ENCODE data around the gene ARHGAP25. TPM values are rescaled to one million over a fixed set of nuclear protein-coding genes. Genes with fewer than 3 reads are reported as not detected.

ARHGAP25 gene
- total and polyA plus RNA-seq, 2 donors (not counting 3 experiments of a cell fraction or from before 2014, with no cell fraction given): 0.50 to 2.0 TPM

DNA sequence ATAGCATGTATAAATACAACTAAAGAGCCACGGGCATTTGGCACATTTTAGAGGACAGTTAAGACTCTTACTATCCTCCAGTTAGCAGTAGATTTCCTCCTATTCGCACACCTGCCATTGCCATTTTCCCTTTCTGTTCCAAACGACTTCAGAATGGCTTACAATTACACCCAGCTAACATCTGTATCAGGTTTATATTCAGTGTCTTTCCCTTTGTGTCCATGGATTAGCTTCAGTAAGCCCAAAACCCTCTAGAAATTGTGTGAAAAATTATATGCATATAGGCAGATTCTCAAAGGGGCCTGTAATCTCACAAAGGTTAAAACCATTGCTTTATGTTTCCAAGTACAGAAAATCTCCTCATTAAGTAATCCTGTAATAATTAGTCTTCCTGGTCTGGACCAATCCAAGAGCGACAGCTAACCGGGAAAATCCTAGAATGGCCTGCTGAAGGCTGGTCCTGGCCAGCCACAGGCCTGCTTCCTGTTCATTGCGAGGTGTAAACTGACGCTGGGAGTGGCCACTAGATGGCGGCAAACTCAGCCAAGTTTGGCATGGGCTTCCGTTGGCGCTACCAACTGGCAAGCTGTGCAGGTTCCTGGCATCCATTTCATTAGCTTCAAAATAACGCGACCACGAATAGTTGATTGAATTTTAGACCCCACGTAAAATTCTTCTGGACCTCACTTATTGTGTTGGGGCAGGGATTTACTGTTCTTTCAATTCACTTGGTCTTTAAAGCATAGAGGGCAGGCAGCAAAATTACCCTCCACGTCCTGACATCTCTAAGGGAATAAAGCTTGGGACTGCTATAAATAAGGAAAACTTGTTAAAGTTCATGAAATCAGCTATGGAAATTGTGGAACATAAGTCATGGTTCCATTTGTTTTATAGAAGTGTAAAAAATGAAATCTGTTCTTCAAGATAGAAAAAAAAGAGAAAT lies 17.1 kb downstream of the ARHGAP25 start:
- peaks cover 0 to 4% of the 10 kb centered on the region in 2 experiments for H3K27me3 ChIP-seq (ENCODE audit: control insufficient read depth in 2 of 2, insufficient read depth in 2 of 2, low read length in 2 of 2)
- BruUV-seq (replicated peaks): no TSS peak
- no peaks in the 10 kb centered on the region for H3K36me3 ChIP-seq (ENCODE audit: control insufficient read depth in 2 of 2, extremely low read depth in 1 of 2, insufficient read depth in 2 of 2, low read length in 2 of 2)
- H3K4me1 ChIP-seq (ENCODE audit: control insufficient read depth, extremely low read depth, insufficient read depth, low read length): peaks cover 7% of the 10 kb centered on the region
- no peaks in the 10 kb centered on the region for H3K79me2 ChIP-seq (ENCODE audit: control insufficient read depth, insufficient read depth, low read length)
- peak; percentile 91 for DNase-seq (ENCODE audit: low read depth, low spot score)
- H3K9me3 ChIP-seq (replicated peaks; ENCODE audit: control insufficient read depth, insufficient read depth, low read length): no peaks in the 10 kb centered on the region
- intact Hi-C loops (cut with micrococcal nuclease): loop anchor here (1.0 to 2.0 kb wide), 7 partner anchors 23 to 174 kb away; no protein-coding TSS in a partner anchor
- H3K9me1 ChIP-seq (replicated peaks; ENCODE audit: control insufficient read depth, extremely low read depth, insufficient read depth, low read length): no peaks in the 10 kb centered on the region
- H2AFZ ChIP-seq (ENCODE audit: low read depth, low read length): no peak overlapping the region
- H3K9ac ChIP-seq (replicated peaks; ENCODE audit: extremely low read depth, insufficient read depth, low read length): no peak overlapping the region
- H3K4me3 ChIP-seq (replicated peaks in 1 of 3; ENCODE audit: insufficient read depth in 1 of 3, low read depth in 1 of 3, low read length in 3 of 3): no peak overlapping the region
- dilution Hi-C loops (cut with MboI; ENCODE audit: extremely low pct_ligation_motif_present, low sequenced_read_pairs): no loop called here
- POLR2A ChIA-PET: no interaction called here
- no peak for TF ChIP-seq POLR2A (IDR thresholded peaks at IDR 0.05; ENCODE audit: low read depth, low read length)
- TF ChIP-seq, protein P1, sequence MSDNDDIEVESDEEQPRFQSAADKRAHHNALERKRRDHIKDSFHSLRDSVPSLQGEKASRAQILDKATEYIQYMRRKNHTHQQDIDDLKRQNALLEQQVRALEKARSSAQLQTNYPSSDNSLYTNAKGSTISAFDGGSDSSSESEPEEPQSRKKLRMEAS (IDR thresholded peaks at IDR 0.05; ENCODE audit: insufficient read depth, insufficient read length): no peak
- no peak for TF ChIP-seq JUN (IDR thresholded peaks at IDR 0.05; ENCODE audit: borderline replicate concordance, insufficient read depth, insufficient read length, low read depth)
- TF ChIP-seq, protein P2, sequence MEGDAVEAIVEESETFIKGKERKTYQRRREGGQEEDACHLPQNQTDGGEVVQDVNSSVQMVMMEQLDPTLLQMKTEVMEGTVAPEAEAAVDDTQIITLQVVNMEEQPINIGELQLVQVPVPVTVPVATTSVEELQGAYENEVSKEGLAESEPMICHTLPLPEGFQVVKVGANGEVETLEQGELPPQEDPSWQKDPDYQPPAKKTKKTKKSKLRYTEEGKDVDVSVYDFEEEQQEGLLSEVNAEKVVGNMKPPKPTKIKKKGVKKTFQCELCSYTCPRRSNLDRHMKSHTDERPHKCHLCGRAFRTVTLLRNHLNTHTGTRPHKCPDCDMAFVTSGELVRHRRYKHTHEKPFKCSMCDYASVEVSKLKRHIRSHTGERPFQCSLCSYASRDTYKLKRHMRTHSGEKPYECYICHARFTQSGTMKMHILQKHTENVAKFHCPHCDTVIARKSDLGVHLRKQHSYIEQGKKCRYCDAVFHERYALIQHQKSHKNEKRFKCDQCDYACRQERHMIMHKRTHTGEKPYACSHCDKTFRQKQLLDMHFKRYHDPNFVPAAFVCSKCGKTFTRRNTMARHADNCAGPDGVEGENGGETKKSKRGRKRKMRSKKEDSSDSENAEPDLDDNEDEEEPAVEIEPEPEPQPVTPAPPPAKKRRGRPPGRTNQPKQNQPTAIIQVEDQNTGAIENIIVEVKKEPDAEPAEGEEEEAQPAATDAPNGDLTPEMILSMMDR (IDR thresholded peaks at IDR 0.05; ENCODE audit: extremely low read depth in 1 of 2, insufficient read depth in 1 of 2, low read depth in 1 of 2, low read length in 2 of 2): peak; percentile 88 to 92
- no peak for TF ChIP-seq EZH2 (IDR thresholded peaks at IDR 0.05; ENCODE audit: borderline replicate concordance, low read depth, low read length, severe bottlenecking)
- H3K4me2 ChIP-seq (ENCODE audit: insufficient read depth, low read length): no peak overlapping the region
- H3K27ac ChIP-seq (ENCODE audit: insufficient read depth, low read depth, low read length): no peak overlapping the region
- CTCF ChIA-PET: interaction anchor here (0.6 to 3.9 kb wide), 62 partner anchors 10 to 290 kb away, joined by 3 to 149 read pairs (median 8); partner anchors contain the start of genes APLF and FBXO48
- FAIRE-seq: peak; percentile 100
- H4K20me1 ChIP-seq (replicated peaks; ENCODE audit: control insufficient read depth, extremely low read depth, insufficient read depth, low read length): no peaks in the 10 kb centered on the region

Data from endothelial cell of umbilical vein (primary cell).